ENCODE results near the gene IER5L. TPM values are rescaled to one million over a fixed set of nuclear protein-coding genes. Genes with fewer than 3 reads are reported as not detected.

IER5L gene
- total RNA-seq, 6 experiments from 2014 or later: 28.5 to 45.1 (median 42.2) TPM

GRCh38 chr9:129184596-129185122, 6.6 kb upstream of the IER5L start:
- H3K4me3 Mint-ChIP-seq: no peak overlapping the region
- no peaks in the 10 kb centered on the region for H3K9me3 Mint-ChIP-seq
- H3K27me3 Mint-ChIP-seq (ENCODE audit: insufficient read depth): peaks cover 8% of the 10 kb centered on the region
- no peak overlapping the region for H3K27ac Mint-ChIP-seq
- H3K4me1 Mint-ChIP-seq (ENCODE audit: low read depth): peaks cover 12% of the 10 kb centered on the region
- peaks cover 4% of the 10 kb centered on the region; the same call in 1 of the 2 replicates for H3K36me3 Mint-ChIP-seq (ENCODE audit: low read depth)
- no peak for DNase-seq
- TF ChIP-seq CTCF (IDR thresholded peaks at IDR 0.05): no peak

DNA sequence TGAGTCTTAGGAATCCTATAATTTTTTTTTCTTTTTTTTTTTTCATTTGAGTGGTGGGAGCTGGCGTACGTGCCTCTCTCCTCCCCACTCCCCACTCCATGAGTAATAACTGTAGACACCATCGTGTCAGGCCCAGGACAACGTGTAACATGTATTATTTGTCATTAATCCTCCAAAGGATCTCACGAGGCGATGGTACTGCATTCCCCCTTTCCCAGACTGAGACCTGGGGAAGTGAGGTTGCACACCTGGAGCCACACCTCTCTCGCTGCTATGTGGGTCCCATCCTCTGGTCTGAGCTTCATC, 6.1 kb upstream of the IER5L start:
- no peak overlapping the region for H3K4me3 Mint-ChIP-seq
- DNase-seq: no peak
- peaks cover 12% of the 10 kb centered on the region for H3K4me1 Mint-ChIP-seq (ENCODE audit: low read depth)
- H3K36me3 Mint-ChIP-seq (ENCODE audit: low read depth): peaks cover 4% of the 10 kb centered on the region; the same call in 1 of the 2 replicates
- no peak for TF ChIP-seq CTCF (IDR thresholded peaks at IDR 0.05)
- no peaks in the 10 kb centered on the region for H3K9me3 Mint-ChIP-seq
- no peak overlapping the region for H3K27ac Mint-ChIP-seq
- peaks cover 8% of the 10 kb centered on the region for H3K27me3 Mint-ChIP-seq (ENCODE audit: insufficient read depth)

- Mint-ChIP-seq H3K27ac (no peak overlapping the region), H3K4me1 (ENCODE audit: low read depth) (peaks cover 12% of the 10 kb centered on the region), H3K27me3 (ENCODE audit: insufficient read depth) (peaks cover 10% of the 10 kb centered on the region), H3K36me3 (ENCODE audit: low read depth) (peaks cover 4% of the 10 kb centered on the region; the same call in 1 of the 2 replicates), H3K4me3 (no peak overlapping the region), H3K9me3 (no peaks in the 10 kb centered on the region)
- TF ChIP-seq CTCF (IDR thresholded peaks at IDR 0.05): no peak
- no peak for DNase-seq
Measured at GRCh38 chr9:129183495-129184218, 5.6 kb upstream of the IER5L start.

DNA sequence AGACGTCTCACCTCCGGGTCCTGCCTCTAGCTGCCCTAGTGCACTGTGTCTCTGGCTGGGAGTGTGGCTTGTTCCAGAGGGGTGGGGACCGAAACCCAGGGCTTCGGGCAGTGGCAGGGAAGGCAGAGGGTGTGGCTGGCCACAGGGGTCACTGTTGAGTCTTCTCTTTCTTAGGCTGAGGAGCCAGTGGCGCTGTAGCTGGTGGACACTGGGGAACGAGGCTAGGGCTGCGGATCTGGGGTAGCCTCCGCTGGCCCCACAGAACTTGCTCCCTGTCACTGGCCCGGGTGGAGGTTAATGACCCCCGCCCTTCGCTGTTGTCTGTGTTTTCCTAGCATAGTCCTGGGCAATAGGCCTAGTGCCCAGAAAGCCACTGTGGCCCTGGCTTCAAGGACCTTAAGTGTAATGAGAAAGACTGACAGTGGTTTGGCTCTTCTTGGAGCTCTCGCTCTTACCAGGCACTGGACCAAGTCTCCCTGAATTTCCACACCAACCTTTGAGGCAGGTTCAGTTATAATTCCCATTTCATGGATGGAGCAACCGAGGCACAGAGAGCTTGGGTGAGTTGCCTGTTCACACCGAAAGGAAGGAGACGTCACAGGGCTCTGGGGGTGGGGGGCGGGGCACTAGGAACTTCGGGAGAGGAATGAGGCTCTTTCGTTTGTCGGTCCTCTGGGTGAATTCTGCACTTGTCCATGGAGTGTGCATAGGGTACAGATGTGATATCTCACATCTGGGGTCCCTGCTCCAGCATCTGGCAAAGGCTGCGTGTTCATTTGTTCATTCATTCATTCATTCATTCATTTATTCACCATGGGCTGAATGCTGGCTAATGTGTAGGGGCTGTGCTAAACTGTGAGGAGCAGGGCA, 4.8 kb upstream of the IER5L start:
- H3K4me3 Mint-ChIP-seq: no peak overlapping the region
- TF ChIP-seq CTCF (IDR thresholded peaks at IDR 0.05): peak; percentile 64
- DNase-seq: no peak
- peaks cover 6% of the 10 kb centered on the region for H3K36me3 Mint-ChIP-seq (ENCODE audit: low read depth)
- H3K27me3 Mint-ChIP-seq (ENCODE audit: insufficient read depth): peaks cover 7% of the 10 kb centered on the region
- H3K4me1 Mint-ChIP-seq (ENCODE audit: low read depth): peaks cover 12% of the 10 kb centered on the region
- H3K9me3 Mint-ChIP-seq: no peaks in the 10 kb centered on the region
- H3K27ac Mint-ChIP-seq: no peak overlapping the region

GRCh38 chr9:129182122-129182521, 4.1 kb upstream of the IER5L start:
- peaks cover 8% of the 10 kb centered on the region for H3K27me3 Mint-ChIP-seq (ENCODE audit: insufficient read depth)
- DNase-seq: no peak
- H3K4me3 Mint-ChIP-seq: no peak overlapping the region
- no peaks in the 10 kb centered on the region for H3K9me3 Mint-ChIP-seq
- H3K27ac Mint-ChIP-seq: no peak overlapping the region
- peaks cover 5% of the 10 kb centered on the region; the same call in 1 of the 2 replicates for H3K36me3 Mint-ChIP-seq (ENCODE audit: low read depth)
- peaks cover 12% of the 10 kb centered on the region for H3K4me1 Mint-ChIP-seq (ENCODE audit: low read depth)
- TF ChIP-seq CTCF (IDR thresholded peaks at IDR 0.05): no peak
